ENCODE measurements around the gene DMBX1. TPM values are rescaled to one million over a fixed set of nuclear protein-coding genes. Genes with fewer than 3 reads are reported as not detected.
A peak's percentile ranks its signal among the peaks of the same experiment; 100 is the strongest.

The DMBX1 gene
- total and polyA plus RNA-seq, 2 of the 13 experiments (the other 11 are each of a cell fraction or from before 2014, with no cell fraction given): not detected

DNA sequence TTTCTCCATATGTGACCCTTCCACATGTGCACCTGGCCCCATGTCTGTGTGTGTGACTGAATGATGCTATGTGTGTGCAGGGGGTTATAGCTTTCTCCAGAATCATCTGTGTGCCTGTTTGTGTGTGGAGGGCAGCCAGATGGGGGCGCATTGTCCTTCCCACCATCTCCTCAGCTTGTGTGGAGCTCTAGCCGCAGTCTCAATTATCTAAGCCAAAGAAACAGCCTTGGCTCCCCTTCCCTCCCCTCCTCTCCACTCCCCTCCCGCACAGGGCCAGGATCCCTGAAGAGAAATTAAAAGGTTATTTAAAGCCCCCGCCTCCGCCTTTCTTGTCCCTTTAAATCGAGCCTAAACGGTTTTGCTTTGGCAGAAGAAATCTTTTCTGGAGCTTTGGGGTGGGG lies 1.8 kb upstream of the DMBX1 start:
- no peak for FAIRE-seq
- TF ChIP-seq DNMT1 (CRISPR knock-in tag; IDR thresholded peaks at IDR 0.05) (no peak), STAG1 (CRISPR knock-in tag; IDR thresholded peaks at IDR 0.05) (peak; percentile 34), SMC3 (IDR thresholded peaks at IDR 0.05; ENCODE audit: low read length) (0 out of 2 replicates have a peak, but pooled peaks have one; percentile 2)
- TF ChIP-seq, protein P1, sequence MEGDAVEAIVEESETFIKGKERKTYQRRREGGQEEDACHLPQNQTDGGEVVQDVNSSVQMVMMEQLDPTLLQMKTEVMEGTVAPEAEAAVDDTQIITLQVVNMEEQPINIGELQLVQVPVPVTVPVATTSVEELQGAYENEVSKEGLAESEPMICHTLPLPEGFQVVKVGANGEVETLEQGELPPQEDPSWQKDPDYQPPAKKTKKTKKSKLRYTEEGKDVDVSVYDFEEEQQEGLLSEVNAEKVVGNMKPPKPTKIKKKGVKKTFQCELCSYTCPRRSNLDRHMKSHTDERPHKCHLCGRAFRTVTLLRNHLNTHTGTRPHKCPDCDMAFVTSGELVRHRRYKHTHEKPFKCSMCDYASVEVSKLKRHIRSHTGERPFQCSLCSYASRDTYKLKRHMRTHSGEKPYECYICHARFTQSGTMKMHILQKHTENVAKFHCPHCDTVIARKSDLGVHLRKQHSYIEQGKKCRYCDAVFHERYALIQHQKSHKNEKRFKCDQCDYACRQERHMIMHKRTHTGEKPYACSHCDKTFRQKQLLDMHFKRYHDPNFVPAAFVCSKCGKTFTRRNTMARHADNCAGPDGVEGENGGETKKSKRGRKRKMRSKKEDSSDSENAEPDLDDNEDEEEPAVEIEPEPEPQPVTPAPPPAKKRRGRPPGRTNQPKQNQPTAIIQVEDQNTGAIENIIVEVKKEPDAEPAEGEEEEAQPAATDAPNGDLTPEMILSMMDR (CRISPR knock-in tag; IDR thresholded peaks at IDR 0.05): peak; percentile 45; the same call in 1 of the 2 replicates
- Histone ChIP-seq H3K4me1 (ENCODE audit: insufficient read depth, low read length) (no peaks in the 10 kb centered on the region), H3K4me3 (replicated peaks in 1 of 3; ENCODE audit: insufficient read depth in 1 of 3, low read depth in 2 of 3, low read length in 3 of 3) (no peak overlapping the region), H4K20me1 (ENCODE audit: insufficient read depth, low read length) (peaks cover 2% of the 10 kb centered on the region; the same call in 1 of the 2 replicates), H3K79me2 (ENCODE audit: insufficient read depth, low read length) (no peaks in the 10 kb centered on the region), H3K9ac (ENCODE audit: insufficient read depth, low read depth, low read length) (no peak overlapping the region), H3K27me3 (ENCODE audit: control insufficient read depth in 1 of 2, insufficient read depth in 2 of 2, low read length in 2 of 2) (peaks cover 17 to 87% of the 10 kb centered on the region in 2 experiments), H3K4me2 (ENCODE audit: low read depth, low read length) (no peak overlapping the region), H3K36me3 (replicated peaks in 1 of 2; ENCODE audit: control insufficient read depth in 1 of 2, insufficient read depth in 2 of 2, low read length in 2 of 2) (no peaks in the 10 kb centered on the region), H3K27ac (ENCODE audit: extremely low read length, insufficient read depth, low read length) (no peak overlapping the region), H3K9me3 (ENCODE audit: low read length) (no peaks in the 10 kb centered on the region), H2AFZ (ENCODE audit: low read length) (no peak overlapping the region)
- DNase-seq (ENCODE audit: low spot score): no peak
- WGBS (ENCODE audit: low lambda C conversion rate): 4% methylated on average over 7 of the region's 7 CpGs
- in situ Hi-C loops (cut with HindIII; ENCODE audit: extremely low pct_ligation_motif_present, low pct_unique_long_range_greater_than_20kb) (no loop called here), intact Hi-C loops (cut with micrococcal nuclease; ENCODE audit: unreplicated experiment) (no loop called here)
- ChIA-PET POLR2A (no interaction called here), CTCF (ENCODE audit: low intra/inter-chr PET ratio, low total read pairs) (interaction anchor here (1.3 kb wide), 1 partner anchor 40 kb away, joined by 7 read pairs; no protein-coding TSS in a partner anchor)
- ATAC-seq: peak; percentile 51
- no TSS peak for BruUV-seq (replicated peaks)

DNA sequence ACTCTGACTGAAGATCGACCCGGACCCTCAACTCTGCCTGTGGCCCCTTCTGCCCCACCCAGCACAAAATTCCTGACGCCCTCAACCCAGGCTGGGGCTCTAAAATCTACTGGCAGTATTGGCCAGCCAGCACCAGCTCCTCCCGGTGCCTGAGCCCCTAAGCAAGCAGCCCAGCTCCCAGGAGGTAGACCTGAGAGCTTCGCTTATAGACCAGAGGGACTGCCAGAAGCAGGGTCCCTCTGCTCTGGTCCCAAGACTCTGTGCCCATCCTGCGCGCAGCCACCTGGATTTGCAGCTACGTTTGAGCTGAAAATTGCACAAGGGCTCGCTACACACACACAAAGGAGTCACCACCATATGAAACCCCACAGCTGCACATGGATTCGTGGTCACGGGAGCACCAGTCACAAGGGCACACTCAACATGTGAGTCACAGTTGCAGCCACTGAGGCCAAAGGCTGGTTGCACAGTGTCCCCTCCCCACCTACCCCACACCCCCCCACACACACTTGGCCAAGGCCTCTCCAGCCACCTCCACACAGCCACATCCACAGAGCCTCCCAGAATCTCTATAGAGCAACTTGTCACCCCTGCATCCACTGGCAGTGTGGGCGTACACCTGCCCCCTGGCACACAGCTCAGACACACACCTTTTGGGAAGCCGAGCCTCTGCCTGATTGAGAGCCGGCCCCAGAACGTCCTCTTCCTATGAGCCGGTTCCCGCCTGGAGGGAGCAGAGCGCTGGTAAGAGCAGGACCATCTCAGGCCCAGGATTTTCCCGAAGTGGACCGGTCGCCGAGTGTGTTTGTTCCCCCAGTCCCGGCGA lies 1.1 kb upstream of the DMBX1 start:
- CTCF ChIA-PET (ENCODE audit: low intra/inter-chr PET ratio, low total read pairs): interaction anchor here (1.3 kb wide), 1 partner anchor 39 kb away, joined by 7 read pairs; no protein-coding TSS in a partner anchor
- Histone ChIP-seq H4K20me1 (ENCODE audit: insufficient read depth, low read length) (peaks cover 2% of the 10 kb centered on the region; the same call in 1 of the 2 replicates), H3K9ac (ENCODE audit: insufficient read depth, low read depth, low read length) (no peak overlapping the region), H3K4me2 (ENCODE audit: low read depth, low read length) (no peak overlapping the region), H3K4me3 (replicated peaks in 1 of 3; ENCODE audit: insufficient read depth in 1 of 3, low read depth in 2 of 3, low read length in 3 of 3) (no peak overlapping the region), H3K27me3 (ENCODE audit: control insufficient read depth in 1 of 2, insufficient read depth in 2 of 2, low read length in 2 of 2) (peaks cover 16 to 88% of the 10 kb centered on the region in 2 experiments), H3K4me1 (ENCODE audit: insufficient read depth, low read length) (no peaks in the 10 kb centered on the region), H3K36me3 (replicated peaks in 1 of 2; ENCODE audit: control insufficient read depth in 1 of 2, insufficient read depth in 2 of 2, low read length in 2 of 2) (no peaks in the 10 kb centered on the region), H2AFZ (ENCODE audit: low read length) (no peak overlapping the region), H3K9me3 (ENCODE audit: low read length) (no peaks in the 10 kb centered on the region), H3K79me2 (ENCODE audit: insufficient read depth, low read length) (no peaks in the 10 kb centered on the region), H3K27ac (ENCODE audit: extremely low read length, insufficient read depth, low read length) (no peak overlapping the region)
- DNase-seq (ENCODE audit: low spot score): no peak
- no TSS peak for BruUV-seq (replicated peaks)
- 15% methylated on average over 11 of the region's 24 CpGs for WGBS (ENCODE audit: low lambda C conversion rate)
- POLR2A ChIA-PET: no interaction called here
- intact Hi-C loops (cut with micrococcal nuclease; ENCODE audit: unreplicated experiment): no loop called here
- in situ Hi-C loops (cut with HindIII; ENCODE audit: extremely low pct_ligation_motif_present, low pct_unique_long_range_greater_than_20kb): no loop called here
- no peak for FAIRE-seq
- ATAC-seq: no peak; the same call in 2 of the 3 replicates
- TF ChIP-seq NFIB (CRISPR knock-in tag; IDR thresholded peaks at IDR 0.05; ENCODE audit: borderline replicate concordance) (no peak), GTF3A (CRISPR knock-in tag; conservative IDR thresholded peaks at IDR 0.05) (no peak), PHF20 (CRISPR knock-in tag; IDR thresholded peaks at IDR 0.05) (no peak), SATB2 (CRISPR knock-in tag; IDR thresholded peaks at IDR 0.05) (no peak)
- TF ChIP-seq, protein P2, sequence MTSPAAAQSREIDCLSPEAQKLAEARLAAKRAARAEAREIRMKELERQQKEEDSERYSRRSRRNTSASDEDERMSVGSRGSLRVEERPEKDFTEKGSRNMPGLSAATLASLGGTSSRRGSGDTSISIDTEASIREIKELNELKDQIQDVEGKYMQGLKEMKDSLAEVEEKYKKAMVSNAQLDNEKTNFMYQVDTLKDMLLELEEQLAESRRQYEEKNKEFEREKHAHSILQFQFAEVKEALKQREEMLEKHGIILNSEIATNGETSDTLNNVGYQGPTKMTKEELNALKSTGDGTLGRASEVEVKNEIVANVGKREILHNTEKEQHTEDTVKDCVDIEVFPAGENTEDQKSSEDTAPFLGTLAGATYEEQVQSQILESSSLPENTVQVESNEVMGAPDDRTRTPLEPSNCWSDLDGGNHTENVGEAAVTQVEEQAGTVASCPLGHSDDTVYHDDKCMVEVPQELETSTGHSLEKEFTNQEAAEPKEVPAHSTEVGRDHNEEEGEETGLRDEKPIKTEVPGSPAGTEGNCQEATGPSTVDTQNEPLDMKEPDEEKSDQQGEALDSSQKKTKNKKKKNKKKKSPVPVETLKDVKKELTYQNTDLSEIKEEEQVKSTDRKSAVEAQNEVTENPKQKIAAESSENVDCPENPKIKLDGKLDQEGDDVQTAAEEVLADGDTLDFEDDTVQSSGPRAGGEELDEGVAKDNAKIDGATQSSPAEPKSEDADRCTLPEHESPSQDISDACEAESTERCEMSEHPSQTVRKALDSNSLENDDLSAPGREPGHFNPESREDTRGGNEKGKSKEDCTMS (CRISPR knock-in tag; conservative IDR thresholded peaks at IDR 0.05): no peak
- TF ChIP-seq, protein P3, sequence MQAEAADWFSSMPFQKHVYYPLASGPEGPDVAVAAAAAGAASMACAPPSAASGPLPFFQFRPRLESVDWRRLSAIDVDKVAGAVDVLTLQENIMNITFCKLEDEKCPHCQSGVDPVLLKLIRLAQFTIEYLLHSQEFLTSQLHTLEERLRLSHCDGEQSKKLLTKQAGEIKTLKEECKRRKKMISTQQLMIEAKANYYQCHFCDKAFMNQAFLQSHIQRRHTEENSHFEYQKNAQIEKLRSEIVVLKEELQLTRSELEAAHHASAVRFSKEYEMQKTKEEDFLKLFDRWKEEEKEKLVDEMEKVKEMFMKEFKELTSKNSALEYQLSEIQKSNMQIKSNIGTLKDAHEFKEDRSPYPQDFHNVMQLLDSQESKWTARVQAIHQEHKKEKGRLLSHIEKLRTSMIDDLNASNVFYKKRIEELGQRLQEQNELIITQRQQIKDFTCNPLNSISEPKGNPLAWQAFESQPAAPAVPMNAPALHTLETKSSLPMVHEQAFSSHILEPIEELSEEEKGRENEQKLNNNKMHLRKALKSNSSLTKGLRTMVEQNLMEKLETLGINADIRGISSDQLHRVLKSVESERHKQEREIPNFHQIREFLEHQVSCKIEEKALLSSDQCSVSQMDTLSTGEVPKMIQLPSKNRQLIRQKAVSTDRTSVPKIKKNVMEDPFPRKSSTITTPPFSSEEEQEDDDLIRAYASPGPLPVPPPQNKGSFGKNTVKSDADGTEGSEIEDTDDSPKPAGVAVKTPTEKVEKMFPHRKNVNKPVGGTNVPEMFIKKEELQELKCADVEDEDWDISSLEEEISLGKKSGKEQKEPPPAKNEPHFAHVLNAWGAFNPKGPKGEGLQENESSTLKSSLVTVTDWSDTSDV (CRISPR knock-in tag; IDR thresholded peaks at IDR 0.05): no peak
